GM19468 (cell line): Measurements from ENCODE around the gene TXNRD2.
A peak's percentile ranks its signal among the peaks of the same experiment; 100 is the strongest.
"Not testable (repeated sequence)": the region's sequence is repeated elsewhere in the genome, so short reads cannot be mapped to it uniquely, and the experiment has no call there.

Experiments used
- ATAC-seq: cut with Tn5 transposase; IDR thresholded peaks from one replicate; pipeline ENCODE4 v1.9.1; 2021; ENCODE audit warnings: mild to moderate bottlenecking, moderate library complexity, moderate number of reproducible peaks; ENCODE audit not compliant: unreplicated experiment; ENCODE audit errors: extremely low read depth

Gene TXNRD2

GRCh38 chr22:19841641-19842392, 99.8 kb downstream of the TXNRD2 start:
- no peak for ATAC-seq

- no peak for ATAC-seq
Measured at GRCh38 chr22:19840955-19841640, 100.5 kb downstream of the TXNRD2 start.

GRCh38 chr22:19840059-19840458, 101.6 kb downstream of the TXNRD2 start:
- no peak for ATAC-seq

- ATAC-seq: no peak
Measured at GRCh38 chr22:19837915-19838314, 103.7 kb downstream of the TXNRD2 start.

GRCh38 chr22:19836512-19836911, 105.1 kb downstream of the TXNRD2 start:
- ATAC-seq: no peak

GRCh38 chr22:19834599-19834998, 107.0 kb downstream of the TXNRD2 start:
- no peak for ATAC-seq

- ATAC-seq: not testable (repeated sequence)
Measured at GRCh38 chr22:19833327-19833726, 108.3 kb downstream of the TXNRD2 start.

- peak; percentile 32 for ATAC-seq
Measured at GRCh38 chr22:19832476-19833108, 109.0 kb downstream of the TXNRD2 start.

- not testable (repeated sequence) for ATAC-seq
Measured at GRCh38 chr22:19831979-19832378, 109.6 kb downstream of the TXNRD2 start.

- no peak for ATAC-seq
Measured at GRCh38 chr22:19831016-19831415, 110.6 kb downstream of the TXNRD2 start.

GRCh38 chr22:19828035-19828401, 113.6 kb downstream of the TXNRD2 start:
- no peak for ATAC-seq

GRCh38 chr22:19827341-19828034, 114.1 kb downstream of the TXNRD2 start:
- no peak for ATAC-seq

- ATAC-seq: no peak
Measured at GRCh38 chr22:19826619-19826950, 115.0 kb downstream of the TXNRD2 start.

GRCh38 chr22:19825904-19826618, 115.6 kb downstream of the TXNRD2 start:
- no peak for ATAC-seq
